ENCODE measurements around the gene NNAT.

The NNAT gene

GRCh38 chr20:37518059-37518458, 3.0 kb upstream of the NNAT start:
- no peaks in the 10 kb centered on the region for H3K9me2 ChIP-seq (ENCODE audit: low read depth, low read length)
- H3F3A ChIP-seq (ENCODE audit: insufficient read depth, low read length) = no peaks in the 10 kb centered on the region
- no peaks in the 10 kb centered on the region for H4K20me1 ChIP-seq (ENCODE audit: insufficient read depth, low read length)
- H3K4me2 ChIP-seq (ENCODE audit: low read length) = no peak overlapping the region
- peaks cover 33% of the 10 kb centered on the region; the same call in 1 of the 2 replicates for H3K36me3 ChIP-seq (ENCODE audit: insufficient read depth, low read length)
- H3K4me1 ChIP-seq (ENCODE audit: insufficient read depth, low read length, severe bottlenecking) = no peaks in the 10 kb centered on the region
- TF ChIP-seq CTCF (IDR thresholded peaks at IDR 0.05; ENCODE audit: low read length) (no peak), EZH2 (IDR thresholded peaks at IDR 0.05; ENCODE audit: borderline replicate concordance, low read length) (no peak)
- H3K27me3 ChIP-seq (ENCODE audit: insufficient read depth, low read length) = no peaks in the 10 kb centered on the region
- H3K9ac ChIP-seq (ENCODE audit: low read length) = no peak overlapping the region
- H3K4me3 ChIP-seq (ENCODE audit: low read depth, low read length, poor library complexity, severe bottlenecking) = no peak overlapping the region
- no peak overlapping the region for H2AFZ ChIP-seq (ENCODE audit: low read length)
- H3K79me2 ChIP-seq (ENCODE audit: insufficient read depth, low read length) = no peaks in the 10 kb centered on the region
- no peak overlapping the region for H3K27ac ChIP-seq (ENCODE audit: low read depth, low read length, poor library complexity, severe bottlenecking)
- H3K9me3 ChIP-seq (ENCODE audit: low read length) = no peaks in the 10 kb centered on the region

GRCh38 chr20:37518606-37519507, 2.2 kb upstream of the NNAT start:
- Histone ChIP-seq H3K36me3 (ENCODE audit: insufficient read depth, low read length) (peaks cover 30% of the 10 kb centered on the region; the same call in 1 of the 2 replicates), H3K27ac (ENCODE audit: low read depth, low read length, poor library complexity, severe bottlenecking) (no peak overlapping the region), H3K4me3 (ENCODE audit: low read depth, low read length, poor library complexity, severe bottlenecking) (no peak overlapping the region), H4K20me1 (ENCODE audit: insufficient read depth, low read length) (no peaks in the 10 kb centered on the region), H3K9ac (ENCODE audit: low read length) (no peak overlapping the region), H3K27me3 (ENCODE audit: insufficient read depth, low read length) (no peaks in the 10 kb centered on the region), H3K9me3 (ENCODE audit: low read length) (no peaks in the 10 kb centered on the region), H3K79me2 (ENCODE audit: insufficient read depth, low read length) (no peaks in the 10 kb centered on the region), H2AFZ (ENCODE audit: low read length) (no peak overlapping the region), H3F3A (ENCODE audit: insufficient read depth, low read length) (no peaks in the 10 kb centered on the region), H3K9me2 (ENCODE audit: low read depth, low read length) (no peaks in the 10 kb centered on the region), H3K4me1 (ENCODE audit: insufficient read depth, low read length, severe bottlenecking) (no peaks in the 10 kb centered on the region), H3K4me2 (ENCODE audit: low read length) (no peak overlapping the region)
- TF ChIP-seq EZH2 (IDR thresholded peaks at IDR 0.05; ENCODE audit: borderline replicate concordance, low read length) = no peak
- no peak for TF ChIP-seq CTCF (IDR thresholded peaks at IDR 0.05; ENCODE audit: low read length)

GRCh38 chr20:37519508-37520418, 1.3 kb upstream of the NNAT start:
- Histone ChIP-seq H4K20me1 (ENCODE audit: insufficient read depth, low read length) (no peaks in the 10 kb centered on the region), H3K9me2 (ENCODE audit: low read depth, low read length) (no peaks in the 10 kb centered on the region), H3F3A (ENCODE audit: insufficient read depth, low read length) (no peaks in the 10 kb centered on the region), H3K9ac (ENCODE audit: low read length) (no peak overlapping the region), H3K27ac (ENCODE audit: low read depth, low read length, poor library complexity, severe bottlenecking) (no peak overlapping the region), H3K4me1 (ENCODE audit: insufficient read depth, low read length, severe bottlenecking) (no peaks in the 10 kb centered on the region), H3K4me2 (ENCODE audit: low read length) (no peak overlapping the region), H3K9me3 (ENCODE audit: low read length) (no peaks in the 10 kb centered on the region), H3K36me3 (ENCODE audit: insufficient read depth, low read length) (peaks cover 25% of the 10 kb centered on the region; the same call in 1 of the 2 replicates), H3K4me3 (ENCODE audit: low read depth, low read length, poor library complexity, severe bottlenecking) (no peak overlapping the region), H3K79me2 (ENCODE audit: insufficient read depth, low read length) (no peaks in the 10 kb centered on the region), H2AFZ (ENCODE audit: low read length) (no peak overlapping the region), H3K27me3 (ENCODE audit: insufficient read depth, low read length) (no peaks in the 10 kb centered on the region)
- no peak for TF ChIP-seq EZH2 (IDR thresholded peaks at IDR 0.05; ENCODE audit: borderline replicate concordance, low read length)
- peak; percentile 15; the same call in 1 of the 2 replicates for TF ChIP-seq CTCF (IDR thresholded peaks at IDR 0.05; ENCODE audit: low read length)

Data from OCI-LY1 (cell line).